ENCODE results near the gene WFIKKN2. TPM values are rescaled to one million over a fixed set of nuclear protein-coding genes. Genes with fewer than 3 reads are reported as not detected.

Gene WFIKKN2
- total RNA-seq, 1 donor from 2014 or later: 0.60 TPM

DNA sequence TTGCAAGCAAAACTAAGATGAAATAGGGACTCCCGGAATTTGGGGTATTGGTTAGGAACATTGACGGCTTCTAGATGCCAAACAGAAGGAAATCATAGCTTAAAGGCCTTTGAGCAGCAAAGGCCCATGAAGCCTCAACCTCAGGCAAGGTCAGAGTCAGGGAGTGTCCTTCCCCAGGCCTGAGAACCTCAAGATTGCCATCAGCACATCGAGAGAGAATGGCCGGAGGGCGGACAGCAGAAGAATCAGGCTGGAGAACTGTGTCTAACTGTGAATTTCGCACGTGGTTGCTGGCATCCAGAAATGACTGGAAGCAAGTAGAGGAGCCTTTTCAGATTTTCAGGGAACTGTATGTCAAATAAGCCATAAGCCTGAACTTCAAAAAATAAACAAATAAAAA lies 43.3 kb upstream of the WFIKKN2 start:
- Mint-ChIP-seq H3K4me3 (no peak overlapping the region), H3K27ac (no peak overlapping the region), H3K4me1 (peaks cover 18% of the 10 kb centered on the region), H3K9me3 (no peaks in the 10 kb centered on the region), H3K27me3 (ENCODE audit: low read depth) (no peaks in the 10 kb centered on the region), H3K36me3 (no peaks in the 10 kb centered on the region)
- no peak for DNase-seq (ENCODE audit: low spot score in 2 of 2, unreplicated experiment in 2 of 2)
- TF ChIP-seq, protein P1, sequence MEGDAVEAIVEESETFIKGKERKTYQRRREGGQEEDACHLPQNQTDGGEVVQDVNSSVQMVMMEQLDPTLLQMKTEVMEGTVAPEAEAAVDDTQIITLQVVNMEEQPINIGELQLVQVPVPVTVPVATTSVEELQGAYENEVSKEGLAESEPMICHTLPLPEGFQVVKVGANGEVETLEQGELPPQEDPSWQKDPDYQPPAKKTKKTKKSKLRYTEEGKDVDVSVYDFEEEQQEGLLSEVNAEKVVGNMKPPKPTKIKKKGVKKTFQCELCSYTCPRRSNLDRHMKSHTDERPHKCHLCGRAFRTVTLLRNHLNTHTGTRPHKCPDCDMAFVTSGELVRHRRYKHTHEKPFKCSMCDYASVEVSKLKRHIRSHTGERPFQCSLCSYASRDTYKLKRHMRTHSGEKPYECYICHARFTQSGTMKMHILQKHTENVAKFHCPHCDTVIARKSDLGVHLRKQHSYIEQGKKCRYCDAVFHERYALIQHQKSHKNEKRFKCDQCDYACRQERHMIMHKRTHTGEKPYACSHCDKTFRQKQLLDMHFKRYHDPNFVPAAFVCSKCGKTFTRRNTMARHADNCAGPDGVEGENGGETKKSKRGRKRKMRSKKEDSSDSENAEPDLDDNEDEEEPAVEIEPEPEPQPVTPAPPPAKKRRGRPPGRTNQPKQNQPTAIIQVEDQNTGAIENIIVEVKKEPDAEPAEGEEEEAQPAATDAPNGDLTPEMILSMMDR (IDR thresholded peaks at IDR 0.05; ENCODE audit: unreplicated experiment): no peak

DNA sequence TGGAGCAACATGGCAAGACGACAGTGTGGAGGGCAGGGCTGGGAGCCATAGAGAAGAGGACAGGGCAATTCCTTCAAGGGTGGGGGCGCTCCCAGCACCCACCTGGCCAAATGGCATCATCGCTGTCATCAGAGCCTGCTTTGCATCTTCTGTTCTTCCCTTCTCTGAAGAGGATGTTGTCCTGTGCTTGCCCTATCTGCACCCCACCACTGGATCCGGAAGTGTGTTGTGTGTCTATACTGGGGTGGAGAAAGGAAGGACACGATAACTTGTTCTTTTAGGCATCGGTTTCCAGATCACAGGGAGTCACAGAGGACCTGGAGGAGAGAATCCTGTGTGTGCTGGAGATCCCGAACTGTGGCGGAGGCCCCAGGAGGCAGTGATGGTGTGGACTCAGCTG lies 42.4 kb upstream of the WFIKKN2 start:
- Mint-ChIP-seq H3K36me3 (no peaks in the 10 kb centered on the region), H3K27me3 (ENCODE audit: low read depth) (no peaks in the 10 kb centered on the region), H3K4me3 (no peak overlapping the region), H3K9me3 (no peaks in the 10 kb centered on the region), H3K4me1 (peaks cover 20% of the 10 kb centered on the region), H3K27ac (no peak overlapping the region)
- TF ChIP-seq, protein P1 (IDR thresholded peaks at IDR 0.05; ENCODE audit: unreplicated experiment): no peak
- DNase-seq (ENCODE audit: low spot score in 2 of 2, unreplicated experiment in 2 of 2): no peak

GRCh38 chr17:50794361-50794760 lies 41.0 kb upstream of the WFIKKN2 start:
- no peaks in the 10 kb centered on the region for H3K36me3 Mint-ChIP-seq
- no peaks in the 10 kb centered on the region for H3K27me3 Mint-ChIP-seq (ENCODE audit: low read depth)
- H3K9me3 Mint-ChIP-seq: no peaks in the 10 kb centered on the region
- no peak overlapping the region for H3K27ac Mint-ChIP-seq
- TF ChIP-seq, protein P1 (IDR thresholded peaks at IDR 0.05; ENCODE audit: unreplicated experiment): no peak
- no peak for DNase-seq (ENCODE audit: low spot score in 2 of 2, unreplicated experiment in 2 of 2)
- H3K4me3 Mint-ChIP-seq: no peak overlapping the region
- peaks cover 31% of the 10 kb centered on the region for H3K4me1 Mint-ChIP-seq

GRCh38 chr17:50797135-50797810 lies 38.1 kb upstream of the WFIKKN2 start:
- Mint-ChIP-seq H3K9me3 (no peaks in the 10 kb centered on the region), H3K27ac (peak overlapping the region; percentile 79), H3K27me3 (ENCODE audit: low read depth) (no peaks in the 10 kb centered on the region), H3K4me3 (no peak overlapping the region), H3K36me3 (no peaks in the 10 kb centered on the region), H3K4me1 (peaks cover 27% of the 10 kb centered on the region)
- no peak for DNase-seq (ENCODE audit: low spot score in 2 of 2, unreplicated experiment in 2 of 2)
- TF ChIP-seq, protein P1 (IDR thresholded peaks at IDR 0.05; ENCODE audit: unreplicated experiment): no peak

GRCh38 chr17:50798424-50799288 lies 36.7 kb upstream of the WFIKKN2 start:
- TF ChIP-seq, protein P1 (IDR thresholded peaks at IDR 0.05; ENCODE audit: unreplicated experiment): no peak
- H3K9me3 Mint-ChIP-seq: no peaks in the 10 kb centered on the region
- H3K4me3 Mint-ChIP-seq: no peak overlapping the region
- H3K4me1 Mint-ChIP-seq: peaks cover 27% of the 10 kb centered on the region
- no peaks in the 10 kb centered on the region for H3K36me3 Mint-ChIP-seq
- no peak for DNase-seq (ENCODE audit: low spot score in 2 of 2, unreplicated experiment in 2 of 2)
- H3K27ac Mint-ChIP-seq: peak overlapping the region; percentile 32
- H3K27me3 Mint-ChIP-seq (ENCODE audit: low read depth): no peaks in the 10 kb centered on the region
